GM23338 (cell line): ENCODE data around the gene NPNT. TPM values are rescaled to one million over a fixed set of nuclear protein-coding genes. Genes with fewer than 3 reads are reported as not detected.

Experiments used
- ATAC-seq: fragments of 200-7000 bp; cut with Tn5 transposase; 3 replicates; pipeline ENCODE4 v1.9.1; 2020
- DNase-seq: peaks from one replicate; pipeline ENCODE4 v3.0.0-alpha.2; 2015; ENCODE audit warnings: low spot score
- H2AFZ ChIP-seq: fragments of 200-600 bp; sonication (generic); 2 replicates; pipeline ENCODE4 v1.8.0; 2016; ENCODE audit warnings: antibody characterized with exemption, mild to moderate bottlenecking, moderate library complexity
- H3F3A ChIP-seq: fragments of 200-600 bp; sonication (generic); replicated peaks from 2 replicates; pipeline ENCODE4 v1.8.0; 2017; ENCODE audit warnings: antibody characterized with exemption, mixed run types, low read depth
- H3K27ac ChIP-seq: fragments of 200-600 bp; sonication (generic); 2 replicates; pipeline ENCODE4 v1.6.1; 2016; ENCODE audit warnings: low read depth
- H3K27me3 ChIP-seq: fragments of 200-600 bp; sonication (generic); 2 replicates; pipeline ENCODE4 v1.8.0; 2016; ENCODE audit warnings: mild to moderate bottlenecking, mixed run types, moderate library complexity; ENCODE audit not compliant: insufficient read depth
- H3K36me3 ChIP-seq: fragments of 200-600 bp; sonication (generic); 2 replicates; pipeline ENCODE4 v1.8.0; 2016; ENCODE audit warnings: mild to moderate bottlenecking; ENCODE audit not compliant: insufficient read depth
- H3K4me1 ChIP-seq: fragments of 200-600 bp; sonication (generic); 2 replicates; pipeline ENCODE4 v1.8.0; 2016; ENCODE audit warnings: mild to moderate bottlenecking, moderate library complexity; ENCODE audit not compliant: insufficient read depth
- H3K4me2 ChIP-seq: fragments of 200-600 bp; sonication (generic); 2 replicates; pipeline ENCODE4 v1.7.1; 2017; ENCODE audit warnings: mixed run types
- H3K4me3 ChIP-seq: fragments of 200-600 bp; sonication (generic); 2 replicates; pipeline ENCODE4 v1.6.1; 2016; ENCODE audit warnings: mixed run types
- H3K79me2 ChIP-seq: fragments of 200-600 bp; sonication (generic); replicated peaks from 2 replicates; pipeline ENCODE4 v1.8.0; 2017; ENCODE audit warnings: mild to moderate bottlenecking; ENCODE audit not compliant: insufficient read depth
- H3K9me2 ChIP-seq: fragments of 200-600 bp; sonication (generic); 2 replicates; pipeline ENCODE4 v1.8.0; 2017; ENCODE audit not compliant: insufficient read depth
- H4K20me1 ChIP-seq: fragments of 200-600 bp; sonication (generic); replicated peaks from 2 replicates; pipeline ENCODE4 v1.8.0; 2017; ENCODE audit warnings: mild to moderate bottlenecking; ENCODE audit not compliant: insufficient read depth
- H3K27ac Mint-ChIP-seq: 2 replicates; pipeline ENCODE4 v1.8.0; 2020; ENCODE audit warnings: inconsistent platforms, mild to moderate bottlenecking, moderate library complexity, mixed read lengths
- H3K27me3 Mint-ChIP-seq: 3 replicates; pipeline ENCODE4 v1.8.0; 2022; ENCODE audit warnings: low read depth, mild to moderate bottlenecking, moderate library complexity, mixed read lengths, inconsistent platforms; ENCODE audit not compliant: insufficient read depth, poor library complexity
- H3K36me3 Mint-ChIP-seq: 3 replicates; pipeline ENCODE4 v1.8.0; 2021; ENCODE audit warnings: low read depth, mild to moderate bottlenecking, inconsistent platforms, moderate library complexity, mixed read lengths
- H3K4me1 Mint-ChIP-seq: 3 replicates; pipeline ENCODE4 v1.8.0; 2020; ENCODE audit warnings: mild to moderate bottlenecking, inconsistent platforms, mixed read lengths
- H3K4me3 Mint-ChIP-seq: 3 replicates; pipeline ENCODE4 v1.8.0; 2021; ENCODE audit warnings: moderate library complexity, mild to moderate bottlenecking, inconsistent platforms, mixed read lengths
- H3K9me3 Mint-ChIP-seq: 3 replicates; pipeline ENCODE4 v1.8.0; 2020; ENCODE audit warnings: moderate library complexity, mild to moderate bottlenecking, inconsistent platforms, mixed read lengths
- CREB1 ChIP-seq: fragments of 250-450 bp; sonication (Bioruptor Pico); IDR thresholded peaks from 2 replicates; pipeline ENCODE4 v1.5.0; 2020; ENCODE audit warnings: low read depth, mild to moderate bottlenecking, moderate library complexity
- CTCF ChIP-seq, 2 experiments: fragments of 200-600 bp in 1 of 2; sonication (generic) in 1 of 2; conservative IDR thresholded peaks; 2 replicates each; pipeline versions ENCODE4 v1.5.1 to v1.6.1; 2016 to 2017; ENCODE audit warnings: antibody characterized with exemption in 2 of 2, low read depth in 2 of 2, mild to moderate bottlenecking in 2 of 2, moderate library complexity in 1 of 2
- EZH2 ChIP-seq: fragments of 200-600 bp; sonication (generic); IDR thresholded peaks from one replicate; pipeline ENCODE4 v1.8.0; 2017; ENCODE audit warnings: antibody characterized with exemption, mild to moderate bottlenecking, low read depth; ENCODE audit not compliant: unreplicated experiment
- NANOG ChIP-seq: IDR thresholded peaks from 2 replicates; pipeline ENCODE4 v1.6.1; 2016; ENCODE audit warnings: antibody characterized with exemption, borderline replicate concordance
- POLR2AphosphoS5 ChIP-seq: IDR thresholded peaks from 2 replicates; pipeline ENCODE4 v1.6.1; 2016; ENCODE audit warnings: antibody characterized with exemption, low read depth
- REST ChIP-seq: IDR thresholded peaks from one replicate; pipeline ENCODE4 v1.6.1; 2018; ENCODE audit warnings: antibody characterized with exemption; ENCODE audit not compliant: unreplicated experiment
- ZNF114 ChIP-seq: fragments of 250-450 bp; sonication (Bioruptor Pico); IDR thresholded peaks from 2 replicates; pipeline ENCODE4 v1.5.0; 2020; ENCODE audit warnings: mild to moderate bottlenecking, moderate library complexity
- ZNF462 ChIP-seq: fragments of 250-450 bp; sonication (Bioruptor Pico); IDR thresholded peaks from 2 replicates; pipeline ENCODE4 v1.5.0; 2020; ENCODE audit warnings: mild to moderate bottlenecking, moderate library complexity
- polyA plus RNA-seq: library from polyadenylated mRNA; unstranded; fragments of >200 nt; fragmentation: Nextera tagmentation; extraction: Ambion mirVana; gene quantifications from 2 replicates; pipeline ENCODE4 v1.2.1, GENCODE V29; 2016
- total RNA-seq: library from RNA; depleted of rRNA; stranded (reverse); fragments of >200 nt; shearing (Covaris generic); gene quantifications from 2 replicates; pipeline ENCODE4 v1.2.3, GENCODE V29; 2014

Gene NPNT
- total and polyA plus RNA-seq, 2 experiments from 2014 or later, result 1.4 TPM

GRCh38 chr4:105871997-105872396, 23.3 kb upstream of the NPNT start:
- Mint-ChIP-seq H3K9me3 (no peaks in the 10 kb centered on the region), H3K36me3 (no peaks in the 10 kb centered on the region), H3K27ac (no peak overlapping the region), H3K4me3 (no peak overlapping the region), H3K4me1 (peaks cover 17% of the 10 kb centered on the region), H3K27me3 (no peaks in the 10 kb centered on the region)
- no peaks in the 10 kb centered on the region for H3F3A ChIP-seq
- H3K36me3 ChIP-seq, result no peaks in the 10 kb centered on the region
- no peaks in the 10 kb centered on the region for H3K79me2 ChIP-seq
- no peaks in the 10 kb centered on the region for H4K20me1 ChIP-seq
- peak overlapping the region; percentile 16; the same call in 1 of the 2 replicates for H2AFZ ChIP-seq
- H3K4me1 ChIP-seq, result peaks cover 15% of the 10 kb centered on the region
- H3K4me2 ChIP-seq, result peak overlapping the region; percentile 56
- ATAC-seq (peak; percentile 76), DNase-seq (peak; percentile 33)
- H3K4me3 ChIP-seq, result no peak overlapping the region
- no peaks in the 10 kb centered on the region for H3K27me3 ChIP-seq
- no peak overlapping the region for H3K27ac ChIP-seq
- TF ChIP-seq CTCF (conservative IDR thresholded peaks at IDR 0.05; ENCODE audit: low read depth in 2 of 2), result no peak
- TF ChIP-seq REST, result no peak
- no peak for TF ChIP-seq NANOG
- TF ChIP-seq CREB1 (CRISPR knock-in tag), result no peak
- no peak for TF ChIP-seq POLR2AphosphoS5
- no peak for TF ChIP-seq ZNF462
- no peak for TF ChIP-seq ZNF114 (CRISPR knock-in tag)
- no peak for TF ChIP-seq EZH2
- H3K9me2 ChIP-seq, result no peaks in the 10 kb centered on the region
